K562 (cell line): ENCODE data around the gene GUCY1A2. TPM values are rescaled to one million over a fixed set of nuclear protein-coding genes. Genes with fewer than 3 reads are reported as not detected.

Experiments used
- ATAC-seq: fragments of 200-7000 bp; cut with Tn5 transposase; 3 replicates; pipeline ENCODE4 v1.9.1; 2020; ENCODE audit warnings: moderate library complexity
- BruUV-seq: library from RNA; stranded (reverse); fragments of 400-500 nt; replicated peaks from 2 replicates; lab custom pipeline; 2021; lab: Mats Ljungman, UMichigan
- CTCF ChIA-PET: fragments of 300-600 bp; formaldehyde crosslinking; extraction: SDS; loops from one replicate; lab custom pipeline; 2021; ENCODE audit warnings: low intra/inter-chr PET ratio; lab: Yijun Ruan, JAX
- POLR2A ChIA-PET: fragments of 300-600, 350-650 bp; sonication (Branson Sonifier 250); formaldehyde crosslinking; extraction: SDS; loops from one replicate; lab custom pipeline; 2021; ENCODE audit warnings: antibody characterized with exemption, inconsistent platforms; lab: Yijun Ruan, JAX
- DNase-seq, 4 experiments: peaks; one replicate each; pipeline versions ENCODE4 v3.0.0 to v3.0.0-alpha.2; 2011 to 2018; ENCODE audit warnings: low spot score in 3 of 4, mixed read lengths in 3 of 4; ENCODE audit errors: extremely low read depth in 1 of 4
- FAIRE-seq: peaks from 2 replicates; lab custom pipeline; 2011; peaks lifted over from hg19 to GRCh38; lab: Jason Lieb, UNC
- H2AFZ ChIP-seq: 2 replicates; pipeline ENCODE4 v1.6.0; 2011; ENCODE audit warnings: low read depth, low read length, control low read depth, inconsistent platforms
- H3K27ac ChIP-seq: fragments of 200-600 bp; 3 replicates; pipeline ENCODE4 v1.8.0; 2011; ENCODE audit warnings: low read depth, mild to moderate bottlenecking, control low read depth, inconsistent platforms, low read length, moderate library complexity, mixed read lengths; ENCODE audit errors: extremely low read depth
- H3K27me3 ChIP-seq, 2 experiments: fragments of 300-600 bp in 1 of 2; 2 replicates in 1 of 2; 3 replicates in 1 of 2; pipeline versions ENCODE4 v1.6.0 to v1.8.0; 2011; ENCODE audit warnings: inconsistent platforms in 2 of 2, low read length in 2 of 2, mild to moderate bottlenecking in 1 of 2, mixed read lengths in 1 of 2, moderate library complexity in 1 of 2; ENCODE audit not compliant: control insufficient read depth in 2 of 2, insufficient read depth in 2 of 2
- H3K36me3 ChIP-seq: fragments of 300-600 bp; 3 replicates; pipeline ENCODE4 v1.8.0; 2011; ENCODE audit warnings: mild to moderate bottlenecking, low read length, inconsistent platforms; ENCODE audit not compliant: control insufficient read depth, insufficient read depth
- H3K4me1 ChIP-seq, 2 experiments: fragments of 200-600 bp in 1 of 2; replicated peaks in 1 of 2; 2 replicates in 1 of 2; 3 replicates in 1 of 2; pipeline versions ENCODE4 v1.5.1 to v1.8.0; 2011; ENCODE audit warnings: inconsistent platforms in 2 of 2, low read length in 2 of 2, mild to moderate bottlenecking in 1 of 2, mixed read lengths in 1 of 2, moderate library complexity in 1 of 2; ENCODE audit not compliant: control insufficient read depth in 2 of 2, insufficient read depth in 2 of 2
- H3K4me2 ChIP-seq: 2 replicates; pipeline ENCODE4 v1.6.1; 2011; ENCODE audit warnings: low read length, control low read depth, inconsistent platforms, mixed read lengths; ENCODE audit not compliant: insufficient read depth
- H3K4me3 ChIP-seq: fragments of 200-600 bp; sonication (generic), shearing (Covaris generic); 2 replicates; pipeline ENCODE4 v1.5.1; 2016; ENCODE audit warnings: control low read depth, inconsistent platforms
- H3K79me2 ChIP-seq: fragments of 200-600 bp; 3 replicates; pipeline ENCODE4 v1.8.0; 2011; ENCODE audit warnings: low read length, inconsistent platforms; ENCODE audit not compliant: control insufficient read depth, insufficient read depth
- H3K9ac ChIP-seq, 2 experiments: 2 replicates each; pipeline versions ENCODE4 v1.6.0 to v1.6.1; 2011; ENCODE audit warnings: low read depth in 2 of 2, low read length in 2 of 2, control low read depth in 1 of 2, inconsistent platforms in 1 of 2, mild to moderate bottlenecking in 1 of 2, mixed read lengths in 1 of 2; ENCODE audit not compliant: insufficient read depth in 1 of 2
- H3K9me1 ChIP-seq: one replicate; pipeline ENCODE4 v1.6.0; 2011; ENCODE audit warnings: inconsistent platforms, mild to moderate bottlenecking, low read length, moderate library complexity; ENCODE audit not compliant: control insufficient read depth, insufficient read depth
- H3K9me3 ChIP-seq: replicated peaks from 2 replicates; pipeline ENCODE4 v1.5.1; 2011; ENCODE audit warnings: low read depth, low read length, inconsistent platforms; ENCODE audit not compliant: control insufficient read depth, insufficient read depth
- H4K20me1 ChIP-seq: replicated peaks from 2 replicates; pipeline ENCODE4 v1.6.1; 2011; ENCODE audit warnings: low read length, inconsistent platforms, mixed read lengths; ENCODE audit not compliant: control insufficient read depth, insufficient read depth
- ATF2 ChIP-seq: sonication (generic); formaldehyde crosslinking; IDR thresholded peaks from 2 replicates; pipeline ENCODE4 v1.8.1; 2022; ENCODE audit warnings: missing genetic modification reagents
- CSDE1 ChIP-seq, 2 experiments: fragments of 450-650 bp; IDR thresholded peaks; 2 replicates each; pipeline ENCODE4 v1.6.1; 2016; ENCODE audit warnings: mild to moderate bottlenecking in 1 of 2
- ELK3 ChIP-seq: fragments of 450-650 bp; formaldehyde crosslinking; IDR thresholded peaks from 2 replicates; pipeline ENCODE4 v1.4.0; 2020; ENCODE audit warnings: mild to moderate bottlenecking
- MAZ ChIP-seq, 2 experiments: fragments of 450-650 bp in 1 of 2; sonication (generic) in 1 of 2; formaldehyde crosslinking; IDR thresholded peaks in 1 of 2; conservative IDR thresholded peaks in 1 of 2; 2 replicates each; pipeline versions ENCODE4 v1.4.0 to v1.5.0; 2020; ENCODE audit warnings: mild to moderate bottlenecking in 1 of 2, missing genetic modification reagents in 1 of 2
- MCM5 ChIP-seq: fragments of 450-650 bp; IDR thresholded peaks from 2 replicates; pipeline ENCODE4 v1.6.1; 2016; ENCODE audit warnings: low read depth
- NCOA1 ChIP-seq: fragments of 450-650 bp; IDR thresholded peaks from 2 replicates; pipeline ENCODE4 v1.6.1; 2016; ENCODE audit warnings: low read depth
- NFATC3 ChIP-seq: fragments of 450-650 bp; IDR thresholded peaks from 2 replicates; pipeline ENCODE4 v1.6.1; 2017; ENCODE audit warnings: mild to moderate bottlenecking
- NFE2 ChIP-seq: IDR thresholded peaks from 2 replicates; pipeline ENCODE4 v1.6.1; 2014; ENCODE audit warnings: antibody characterized with exemption, low read depth
- PRPF4 ChIP-seq: fragments of 200-400 bp; formaldehyde crosslinking; IDR thresholded peaks from one replicate; pipeline ENCODE4 v1.6.1; 2017; ENCODE audit warnings: low read length, low read depth, mild to moderate bottlenecking; ENCODE audit not compliant: insufficient read depth, poor library complexity, severe bottlenecking
- RBM39 ChIP-seq: fragments of 200-400 bp; formaldehyde crosslinking; optimal IDR thresholded peaks from 2 replicates; pipeline ENCODE3; 2018; ENCODE audit warnings: low read depth, low read length
- SMAD4 ChIP-seq: fragments of 250-450 bp; sonication (Bioruptor Pico); conservative IDR thresholded peaks from 2 replicates; pipeline ENCODE4 v1.8.0; 2021; ENCODE audit warnings: inconsistent platforms, mild to moderate bottlenecking, moderate library complexity
- TAF1 ChIP-seq: IDR thresholded peaks from 2 replicates; pipeline ENCODE4 v1.6.1; 2011; ENCODE audit warnings: mild to moderate bottlenecking, low read length, moderate library complexity; ENCODE audit not compliant: insufficient read depth, control insufficient read depth, severe bottlenecking; ENCODE audit errors: extremely low read depth
- USF1 ChIP-seq: sonication (generic); formaldehyde crosslinking; IDR thresholded peaks from 2 replicates; pipeline ENCODE4 v1.9.0; 2022; ENCODE audit warnings: mild to moderate bottlenecking, missing genetic modification reagents
- YY1 ChIP-seq, 3 experiments: IDR thresholded peaks; 2 replicates each; pipeline ENCODE4 v1.6.1; 2011; ENCODE audit warnings: low read length in 2 of 3, mild to moderate bottlenecking in 2 of 3, moderate library complexity in 2 of 3, borderline replicate concordance in 1 of 3, control low read depth in 1 of 3, low read depth in 1 of 3; ENCODE audit not compliant: insufficient read depth in 3 of 3, insufficient replicate concordance in 2 of 3, control insufficient read depth in 1 of 3, insufficient read length in 1 of 3; ENCODE audit errors: extremely low read depth in 1 of 3
- ZFP36 ChIP-seq: fragments of 150-350 bp; IDR thresholded peaks from 2 replicates; pipeline ENCODE4 v1.6.1; 2018; ENCODE audit warnings: low read length, low read depth; ENCODE audit not compliant: partially characterized antibody
- ZNF76 ChIP-seq: fragments of 250-450 bp; sonication (Bioruptor Pico); IDR thresholded peaks from 2 replicates; pipeline ENCODE4 v1.4.0; 2020; ENCODE audit warnings: mild to moderate bottlenecking, moderate library complexity, borderline replicate concordance
- WGBS: fragments of 100-300 bp; shearing (Covaris generic); methylation state at CpG from one replicate; pipeline ENCODE4 v1.1.6; 2016; ENCODE audit warnings: low coverage, mixed read lengths; ENCODE audit not compliant: insufficient coverage; ENCODE audit errors: missing lambda C conversion rate; 5-methylcytosine and 5-hydroxymethylcytosine counted together
- in situ Hi-C: fragments of 300-500 bp; cut with MboI; formaldehyde crosslinking; loops from 4 replicates; pipeline ENCODE4 v1.15.0; 2018; ENCODE audit warnings: inconsistent platforms, mixed read lengths
- intact Hi-C: fragments of 100-400 bp; cut with micrococcal nuclease; formaldehyde crosslinking; loops from 2 replicates; pipeline ENCODE4 v1.14.2; 2022
- polyA plus RNA-seq, 8 experiments: library from polyadenylated mRNA; depleted of rRNA in 4 of 8; stranded (reverse) in 5 of 8; unstranded in 3 of 8; fragments of >200 nt; fragmentation: Nextera tagmentation in 2 of 8; fragmentation: Illumina TruSeq in 1 of 8; extraction: Ambion mirVana in 2 of 8; extraction: Trizol in 1 of 8; gene quantifications; 2 replicates each; pipeline versions ENCODE4 v1.2.1 to v1.2.3, GENCODE V29; 2011 to 2014; ENCODE audit warnings: inconsistent platforms in 1 of 8, missing spikeins in 1 of 8
- total RNA-seq, 7 experiments: library from RNA; depleted of rRNA in 6 of 7; stranded (reverse); fragments of >200 nt in 6 of 7; fragmentation: Illumina TruSeq in 2 of 7; extraction: Trizol in 2 of 7; gene quantifications; 2 replicates each; pipeline versions ENCODE4 v1.2.1 to v1.2.3, GENCODE V29; 2011 to 2021; ENCODE audit warnings: low replicate concordance in 1 of 7
- TF ChIP-seq, protein P1 (sequence below): fragments of 250-450 bp; sonication (Bioruptor Pico); IDR thresholded peaks from 2 replicates; pipeline ENCODE4 v1.4.0; 2020; ENCODE audit warnings: mild to moderate bottlenecking

Gene GUCY1A2
- total and polyA plus RNA-seq, 9 of the 15 experiments (the other 6 are each of a cell fraction or from before 2014, with no cell fraction given), result under 0.01 to 0.04 TPM; not detected in 7

- TF ChIP-seq ELK3 (CRISPR knock-in tag) (no peak), YY1 (IDR thresholded peaks at IDR 0.05; ENCODE audit: borderline replicate concordance in 1 of 3, control insufficient read depth in 1 of 3, extremely low read depth in 1 of 3, insufficient read depth in 3 of 3, insufficient read length in 1 of 3, insufficient replicate concordance in 2 of 3, low read depth in 1 of 3, low read length in 2 of 3) (no peak), PRPF4 (no peak), USF1 (CRISPR knock-in tag) (no peak), CSDE1 (IDR thresholded peaks at IDR 0.05) (no peak)
Observed at GRCh38 chr11:106840947-106841346, 177.3 kb downstream of the GUCY1A2 start (continued).

GRCh38 chr11:106840146-106840545 lies 178.1 kb downstream of the GUCY1A2 start:
- no peak overlapping the region for H3K4me3 ChIP-seq
- H2AFZ ChIP-seq, result no peak overlapping the region
- no peak for ATAC-seq
- H3K9ac ChIP-seq, result no peak overlapping the region
- no peak for DNase-seq
- POLR2A ChIA-PET, result no interaction called here
- H3K36me3 ChIP-seq, result no peaks in the 10 kb centered on the region
- no peaks in the 10 kb centered on the region for H3K4me1 ChIP-seq
- 0% methylated on average over 1 of the region's 1 CpG for WGBS
- H3K9me1 ChIP-seq, result no peaks in the 10 kb centered on the region
- no peaks in the 10 kb centered on the region for H3K27me3 ChIP-seq
- in situ Hi-C loops, result no loop called here
- no peak overlapping the region for H3K4me2 ChIP-seq
- H3K79me2 ChIP-seq, result no peaks in the 10 kb centered on the region
- CTCF ChIA-PET, result no interaction called here
- H4K20me1 ChIP-seq, result no peaks in the 10 kb centered on the region
- H3K27ac ChIP-seq, result no peak overlapping the region
- intact Hi-C loops, result no loop called here
- no peak for FAIRE-seq
- no peaks in the 10 kb centered on the region for H3K9me3 ChIP-seq
- BruUV-seq, result no TSS peak
- TF ChIP-seq ZFP36 (no peak), NFE2 (no peak), TAF1 (no peak), MCM5 (no peak), NFATC3 (no peak), SMAD4 (no peak), NCOA1 (no peak), ATF2 (CRISPR knock-in tag) (no peak), RBM39 (no peak), ZNF76 (CRISPR knock-in tag) (no peak), MAZ (CRISPR knock-in tag; conservative IDR thresholded peaks at IDR 0.05 in 1 of 2, IDR thresholded peaks at IDR 0.05 in 1 of 2) (no peak)
- TF ChIP-seq, protein P1, sequence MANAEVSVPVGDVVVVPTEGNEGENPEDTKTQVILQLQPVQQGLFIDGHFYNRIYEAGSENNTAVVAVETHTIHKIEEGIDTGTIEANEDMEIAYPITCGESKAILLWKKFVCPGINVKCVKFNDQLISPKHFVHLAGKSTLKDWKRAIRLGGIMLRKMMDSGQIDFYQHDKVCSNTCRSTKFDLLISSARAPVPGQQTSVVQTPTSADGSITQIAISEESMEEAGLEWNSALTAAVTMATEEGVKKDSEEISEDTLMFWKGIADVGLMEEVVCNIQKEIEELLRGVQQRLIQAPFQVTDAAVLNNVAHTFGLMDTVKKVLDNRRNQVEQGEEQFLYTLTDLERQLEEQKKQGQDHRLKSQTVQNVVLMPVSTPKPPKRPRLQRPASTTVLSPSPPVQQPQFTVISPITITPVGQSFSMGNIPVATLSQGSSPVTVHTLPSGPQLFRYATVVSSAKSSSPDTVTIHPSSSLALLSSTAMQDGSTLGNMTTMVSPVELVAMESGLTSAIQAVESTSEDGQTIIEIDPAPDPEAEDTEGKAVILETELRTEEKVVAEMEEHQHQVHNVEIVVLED (CRISPR knock-in tag), result no peak
